Left lung (tissue), 10 donors: Measurements from ENCODE around the gene CSRNP2. TPM values are rescaled to one million over a fixed set of nuclear protein-coding genes. Genes with fewer than 3 reads are reported as not detected.

Source experiments
- ATAC-seq: fragments of 200-7000 bp; cut with Tn5 transposase; one replicate; pipeline ENCODE4 v1.9.1; 2020; ENCODE audit warnings: moderate library complexity
- DNase-seq, 4 donors: peaks; one replicate each; pipeline ENCODE4 v3.0.0-alpha.2; 2013 to 2020
- H3K27ac ChIP-seq, 2 donors: fragments of 200-600 bp; sonication (generic) in 1 of 2; one replicate each; pipeline versions ENCODE4 v1.5.0 to v1.8.0; 2020 to 2021
- H3K27me3 ChIP-seq, 2 donors: fragments of 200-600 bp; sonication (generic) in 1 of 2; one replicate each; pipeline versions ENCODE4 v1.5.0 to v1.8.0; 2020 to 2021
- H3K36me3 ChIP-seq, 2 donors: fragments of 200-600 bp; sonication (generic) in 1 of 2; one replicate each; pipeline versions ENCODE4 v1.5.0 to v1.8.0; 2020 to 2021
- H3K4me1 ChIP-seq, 2 donors: fragments of 200-600 bp; one replicate each; pipeline ENCODE4 v1.8.0; 2021
- H3K4me3 ChIP-seq, 2 donors: fragments of 200-600 bp; sonication (generic) in 1 of 2; one replicate each; pipeline versions ENCODE4 v1.5.0 to v1.8.0; 2020 to 2021; ENCODE audit warnings: mild to moderate bottlenecking in 1 of 2
- H3K9me3 ChIP-seq, 2 donors: fragments of 200-600 bp; sonication (generic) in 1 of 2; one replicate each; pipeline versions ENCODE4 v1.5.0 to v1.8.0; 2020 to 2021
- intact Hi-C, 2 donors: fragments of 100-400 bp; cut with DNase I; formaldehyde crosslinking; loops; one replicate each; pipeline versions ENCODE4 v1.11.2 to v1.14.2; 2022
- polyA plus RNA-seq, 6 donors: library from polyadenylated mRNA; unstranded; fragments of 120-200 nt; gene quantifications; one replicate each; pipeline ENCODE4 v1.2.1, GENCODE V29; 2013; ENCODE audit not compliant: insufficient read length in 6 of 6
- total RNA-seq, 2 donors: library from RNA; stranded (reverse); fragmentation: NEBNext Ultra II Directional; extraction: Animal tissue kit (Norgen Biotek cat#: 25700); gene quantifications; one replicate each; pipeline ENCODE4 v1.2.1, GENCODE V29; 2021
- TF ChIP-seq, protein P1 (sequence below), 2 donors: fragments of 200-600 bp; sonication (generic) in 1 of 2; IDR thresholded peaks; one replicate each; pipeline versions ENCODE4 v1.5.0 to v1.8.0; 2021; ENCODE audit warnings: antibody characterized with exemption in 2 of 2
- donor health status: DM: no; HTN: yes; CAD: no.
- donor health status: DM: no; HTN: no; CAD: no.

Gene CSRNP2
- total and polyA plus RNA-seq, 8 donors, result 25.2 to 40.9 (median 34.6) TPM

DNA sequence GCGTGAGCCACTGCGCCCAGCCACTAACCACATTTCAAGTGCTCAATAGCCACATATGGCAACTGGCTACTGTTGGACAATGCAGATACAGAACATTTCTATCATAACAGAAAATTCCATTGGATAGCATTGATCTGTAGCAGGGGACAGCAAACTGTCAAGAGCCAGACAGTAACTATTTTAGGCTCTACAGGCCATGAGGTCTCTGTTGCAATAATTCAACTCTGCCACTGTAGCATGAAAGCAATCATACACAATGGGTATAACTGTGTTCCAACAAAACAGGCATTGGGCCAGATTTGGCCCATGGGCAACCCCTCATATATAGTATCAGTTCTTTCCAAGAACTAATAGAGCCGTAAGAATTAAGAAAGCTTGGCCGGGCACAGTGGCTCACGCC lies 8.0 kb downstream of the CSRNP2 start:
- TF ChIP-seq, protein P1, sequence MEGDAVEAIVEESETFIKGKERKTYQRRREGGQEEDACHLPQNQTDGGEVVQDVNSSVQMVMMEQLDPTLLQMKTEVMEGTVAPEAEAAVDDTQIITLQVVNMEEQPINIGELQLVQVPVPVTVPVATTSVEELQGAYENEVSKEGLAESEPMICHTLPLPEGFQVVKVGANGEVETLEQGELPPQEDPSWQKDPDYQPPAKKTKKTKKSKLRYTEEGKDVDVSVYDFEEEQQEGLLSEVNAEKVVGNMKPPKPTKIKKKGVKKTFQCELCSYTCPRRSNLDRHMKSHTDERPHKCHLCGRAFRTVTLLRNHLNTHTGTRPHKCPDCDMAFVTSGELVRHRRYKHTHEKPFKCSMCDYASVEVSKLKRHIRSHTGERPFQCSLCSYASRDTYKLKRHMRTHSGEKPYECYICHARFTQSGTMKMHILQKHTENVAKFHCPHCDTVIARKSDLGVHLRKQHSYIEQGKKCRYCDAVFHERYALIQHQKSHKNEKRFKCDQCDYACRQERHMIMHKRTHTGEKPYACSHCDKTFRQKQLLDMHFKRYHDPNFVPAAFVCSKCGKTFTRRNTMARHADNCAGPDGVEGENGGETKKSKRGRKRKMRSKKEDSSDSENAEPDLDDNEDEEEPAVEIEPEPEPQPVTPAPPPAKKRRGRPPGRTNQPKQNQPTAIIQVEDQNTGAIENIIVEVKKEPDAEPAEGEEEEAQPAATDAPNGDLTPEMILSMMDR (IDR thresholded peaks at IDR 0.05), result no peak
- intact Hi-C loops, result no loop called here
- H3K4me3 ChIP-seq, result no peak overlapping the region
- no peaks in the 10 kb centered on the region for H3K9me3 ChIP-seq
- ATAC-seq (no peak), DNase-seq (no peak)
- no peak overlapping the region for H3K27ac ChIP-seq
- peaks cover 0 to 39% of the 10 kb centered on the region in 2 donors for H3K36me3 ChIP-seq
- no peaks in the 10 kb centered on the region for H3K27me3 ChIP-seq
- peaks cover 0 to 13% of the 10 kb centered on the region in 2 donors for H3K4me1 ChIP-seq

DNA sequence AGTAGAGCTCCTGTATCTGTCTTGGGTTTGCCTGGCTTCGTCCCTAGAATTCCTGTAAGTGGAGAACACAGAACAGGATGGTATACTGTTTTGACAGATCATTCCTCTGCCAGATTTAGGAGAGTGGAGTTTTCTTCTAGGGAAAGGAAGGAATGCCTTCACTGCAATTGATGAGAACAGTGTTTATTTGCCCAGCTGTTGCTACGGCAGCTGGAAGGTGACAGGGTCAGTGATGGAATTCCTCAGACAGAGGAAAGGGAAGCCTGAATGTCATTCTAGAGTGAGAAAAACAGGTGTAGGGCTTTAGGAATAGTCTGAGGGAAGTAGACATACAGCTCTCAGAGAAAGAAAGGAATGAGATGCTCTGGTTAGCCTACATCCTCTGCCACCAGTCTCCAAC lies 11.7 kb downstream of the CSRNP2 start:
- DNase-seq (no peak), ATAC-seq (no peak)
- Histone ChIP-seq H3K4me3 (no peak overlapping the region), H3K27me3 (no peaks in the 10 kb centered on the region), H3K27ac (no peak overlapping the region), H3K9me3 (no peaks in the 10 kb centered on the region), H3K4me1 (peaks cover 0 to 18% of the 10 kb centered on the region in 2 donors), H3K36me3 (peaks cover 0 to 73% of the 10 kb centered on the region in 2 donors)
- intact Hi-C loops, result no loop called here
- TF ChIP-seq, protein P1 (IDR thresholded peaks at IDR 0.05), result no peak

DNA sequence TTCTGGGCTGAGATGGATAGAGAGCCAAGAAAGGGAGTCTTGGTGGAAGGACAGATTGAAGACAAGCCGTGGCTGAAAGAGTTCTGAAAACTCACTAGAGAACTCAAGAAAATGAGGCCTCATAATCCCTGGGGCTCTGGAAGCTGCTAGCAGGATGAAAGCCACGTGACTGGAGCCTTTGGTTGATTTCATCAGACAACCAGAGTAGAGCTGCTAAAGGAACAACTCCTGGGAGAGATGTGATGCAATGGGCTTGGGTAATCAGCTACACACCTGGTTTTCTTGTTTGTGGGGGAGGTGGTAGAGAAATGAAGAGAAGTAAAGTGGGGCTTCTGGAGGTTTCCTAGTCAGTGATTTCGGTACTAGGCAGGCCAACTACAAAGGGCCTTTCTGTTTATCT lies 13.4 kb downstream of the CSRNP2 start:
- peak; percentile 79 for ATAC-seq
- intact Hi-C loops, result no loop called here
- DNase-seq, result no peak
- H3K27me3 ChIP-seq, result no peaks in the 10 kb centered on the region
- peaks cover 0 to 5% of the 10 kb centered on the region in 2 donors for H3K4me1 ChIP-seq
- no peak overlapping the region for H3K4me3 ChIP-seq
- peaks cover 0 to 90% of the 10 kb centered on the region in 2 donors for H3K36me3 ChIP-seq
- TF ChIP-seq, protein P1 (IDR thresholded peaks at IDR 0.05), result no peak
- H3K27ac ChIP-seq, result no peak overlapping the region
- no peaks in the 10 kb centered on the region for H3K9me3 ChIP-seq

DNA sequence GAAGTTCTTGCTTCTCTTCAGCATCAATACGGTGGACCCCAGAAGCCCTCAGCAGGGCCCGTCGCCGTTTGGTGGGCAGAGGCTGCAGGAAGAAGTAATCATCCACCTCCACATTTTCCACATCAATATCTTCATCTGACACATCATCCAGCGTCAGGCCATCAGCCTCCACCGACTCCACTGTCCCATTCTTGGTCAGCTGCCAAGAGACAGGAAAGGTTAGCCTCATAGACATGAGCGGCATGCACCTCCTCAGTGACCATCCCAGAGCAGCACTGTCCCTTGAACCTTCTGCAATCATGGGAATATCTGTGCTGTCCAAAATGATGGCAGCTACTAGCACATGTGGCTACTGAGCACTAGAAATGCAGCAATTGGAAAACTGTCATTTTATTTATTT lies 15.6 kb downstream of the CSRNP2 start:
- Histone ChIP-seq H3K4me1 (peaks cover 0 to 5% of the 10 kb centered on the region in 2 donors), H3K27ac (no peak overlapping the region), H3K27me3 (no peaks in the 10 kb centered on the region), H3K9me3 (no peaks in the 10 kb centered on the region), H3K4me3 (no peak overlapping the region), H3K36me3 (peaks cover 0 to 95% of the 10 kb centered on the region in 2 donors)
- TF ChIP-seq, protein P1 (IDR thresholded peaks at IDR 0.05), result no peak
- ATAC-seq (no peak), DNase-seq (no peak)
- intact Hi-C loops, result no loop called here

DNA sequence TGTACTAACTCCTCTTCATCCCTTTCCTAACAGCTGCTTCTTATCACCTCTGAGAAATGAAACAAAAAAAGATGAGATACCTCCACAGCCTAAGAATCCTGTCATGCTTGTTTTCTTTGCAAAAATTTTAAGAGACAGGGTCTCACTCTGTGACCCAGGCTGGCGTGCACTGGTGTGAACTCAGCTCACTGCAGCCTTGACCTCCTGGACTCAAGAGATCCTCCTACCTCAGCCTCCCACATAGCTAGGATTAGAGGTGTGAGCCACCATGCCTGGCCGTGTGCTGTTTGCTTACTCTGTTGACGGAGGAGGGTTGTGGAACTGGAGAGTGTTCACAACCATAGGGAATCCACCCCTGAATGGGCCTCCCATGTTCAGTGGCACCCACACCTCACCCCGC lies 16.2 kb downstream of the CSRNP2 start:
- Histone ChIP-seq H3K4me3 (no peak overlapping the region), H3K9me3 (no peaks in the 10 kb centered on the region), H3K27ac (no peak overlapping the region), H3K27me3 (no peaks in the 10 kb centered on the region), H3K4me1 (peaks cover 0 to 5% of the 10 kb centered on the region in 2 donors), H3K36me3 (peaks cover 0 to 97% of the 10 kb centered on the region in 2 donors)
- TF ChIP-seq, protein P1 (IDR thresholded peaks at IDR 0.05), result no peak
- no peak for DNase-seq
- ATAC-seq, result no peak
- intact Hi-C loops, result no loop called here
